ENCODE measurements around the gene ACAP1.

DNA sequence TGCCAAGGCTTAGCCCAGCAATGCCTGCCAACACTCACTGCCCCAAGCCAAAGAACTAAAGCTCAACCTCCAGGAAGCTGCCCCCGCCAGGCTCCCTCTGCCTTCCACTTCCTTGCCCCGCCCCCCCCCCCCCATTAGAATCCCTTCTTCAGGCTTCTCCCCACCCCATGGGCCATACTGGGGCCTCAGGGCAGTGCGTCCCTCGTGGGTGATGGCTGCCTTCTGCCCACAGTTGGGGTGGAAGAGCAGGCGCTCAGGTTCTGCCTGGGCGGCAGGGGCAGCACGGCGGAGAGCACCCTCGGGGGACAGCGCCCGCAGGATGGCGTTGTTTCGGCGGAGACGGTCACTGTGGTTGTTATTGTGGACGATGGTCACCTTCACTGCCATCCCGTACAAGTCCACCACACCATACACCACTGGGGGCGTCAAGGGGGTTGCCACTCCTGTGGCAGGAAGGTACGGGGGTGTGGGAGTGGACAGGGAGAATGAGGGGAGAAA is 11.2 kb upstream of the ACAP1 start:
- TF ChIP-seq GATA2 (IDR thresholded peaks at IDR 0.05; ENCODE audit: low read depth, low read length) (no peak), GATA3 (IDR thresholded peaks at IDR 0.05; ENCODE audit: low read depth, low read length) (no peak)

Data from SH-SY5Y (cell line).